Astrocyte (in vitro differentiated cells and primary cell): ENCODE measurements around the gene SLC38A3. TPM values are rescaled to one million over a fixed set of nuclear protein-coding genes. Genes with fewer than 3 reads are reported as not detected.

Source experiments
- DNase-seq: peaks from one replicate; pipeline ENCODE4 v3.0.0-alpha.2; 2010; ENCODE audit warnings: low read depth
- FAIRE-seq: peaks from 2 replicates; lab custom pipeline; 2011; peaks lifted over from hg19 to GRCh38; lab: Jason Lieb, UNC
- H2AFZ ChIP-seq: 2 replicates; pipeline ENCODE4 v1.6.0; 2012; ENCODE audit warnings: low read depth, low read length, inconsistent platforms
- H3K27ac ChIP-seq: 2 replicates; pipeline ENCODE4 v1.5.1; 2011; ENCODE audit warnings: low read depth, low read length, inconsistent platforms
- H3K27me3 ChIP-seq: 2 replicates; pipeline ENCODE4 v1.6.0; 2011; ENCODE audit warnings: low read length, inconsistent platforms; ENCODE audit not compliant: insufficient read depth
- H3K36me3 ChIP-seq: 2 replicates; pipeline ENCODE4 v1.5.1; 2011; ENCODE audit warnings: low read length, inconsistent platforms; ENCODE audit not compliant: insufficient read depth
- H3K4me1 ChIP-seq: 2 replicates; pipeline ENCODE4 v1.5.1; 2011; ENCODE audit warnings: low read length, inconsistent platforms; ENCODE audit not compliant: insufficient read depth
- H3K4me2 ChIP-seq: 2 replicates; pipeline ENCODE4 v1.6.0; 2012; ENCODE audit warnings: low read length, inconsistent platforms
- H3K4me3 ChIP-seq: 2 replicates; pipeline ENCODE4 v1.5.1; 2011; ENCODE audit warnings: low read depth, mild to moderate bottlenecking, low read length, inconsistent platforms; ENCODE audit not compliant: insufficient read depth
- H3K79me2 ChIP-seq: 2 replicates; pipeline ENCODE4 v1.6.0; 2012; ENCODE audit warnings: mild to moderate bottlenecking, low read length, inconsistent platforms; ENCODE audit not compliant: insufficient read depth
- H3K9ac ChIP-seq: 2 replicates; pipeline ENCODE4 v1.6.0; 2012; ENCODE audit warnings: mild to moderate bottlenecking, low read length, inconsistent platforms
- H3K9me3 ChIP-seq: 2 replicates; pipeline ENCODE4 v1.5.1; 2012; ENCODE audit warnings: low read depth, mild to moderate bottlenecking, low read length, inconsistent platforms; ENCODE audit not compliant: insufficient read depth
- H4K20me1 ChIP-seq: 2 replicates; pipeline ENCODE4 v1.6.0; 2012; ENCODE audit warnings: low read length, inconsistent platforms; ENCODE audit not compliant: insufficient read depth
- H3K27ac Mint-ChIP-seq: one replicate; pipeline ENCODE4 v1.8.0; 2021; ENCODE audit warnings: mild to moderate bottlenecking, mixed read lengths; ENCODE audit not compliant: unreplicated experiment
- H3K27me3 Mint-ChIP-seq: one replicate; pipeline ENCODE4 v1.8.0; 2021; ENCODE audit warnings: low read depth, mixed read lengths; ENCODE audit not compliant: unreplicated experiment
- H3K36me3 Mint-ChIP-seq: one replicate; pipeline ENCODE4 v1.8.0; 2021; ENCODE audit warnings: low read depth, mixed read lengths; ENCODE audit not compliant: unreplicated experiment
- H3K4me1 Mint-ChIP-seq: one replicate; pipeline ENCODE4 v1.8.0; 2021; ENCODE audit warnings: low read depth, mixed read lengths; ENCODE audit not compliant: unreplicated experiment
- H3K4me3 Mint-ChIP-seq: one replicate; pipeline ENCODE4 v1.8.0; 2021; ENCODE audit warnings: mild to moderate bottlenecking, moderate library complexity, mixed read lengths; ENCODE audit not compliant: unreplicated experiment
- H3K9me3 Mint-ChIP-seq: one replicate; pipeline ENCODE4 v1.8.0; 2021; ENCODE audit warnings: mild to moderate bottlenecking, mixed read lengths; ENCODE audit not compliant: unreplicated experiment
- EZH2 ChIP-seq: IDR thresholded peaks from 2 replicates; pipeline ENCODE4 v1.6.1; 2012; ENCODE audit warnings: mild to moderate bottlenecking, low read length, inconsistent platforms; ENCODE audit not compliant: insufficient read depth
- total RNA-seq: library from RNA; stranded (reverse); gene quantifications from 2 replicates; pipeline ENCODE4 v1.2.1, GENCODE V29; 2021
- TF ChIP-seq, protein P1 (sequence below): IDR thresholded peaks from 2 replicates; pipeline ENCODE4 v1.5.1; 2011; ENCODE audit warnings: low read depth, mild to moderate bottlenecking, inconsistent platforms, low read length, moderate library complexity; ENCODE audit not compliant: insufficient read depth

Gene SLC38A3
- total RNA-seq, 1 donor from 2014 or later, result 0.68 TPM

DNA sequence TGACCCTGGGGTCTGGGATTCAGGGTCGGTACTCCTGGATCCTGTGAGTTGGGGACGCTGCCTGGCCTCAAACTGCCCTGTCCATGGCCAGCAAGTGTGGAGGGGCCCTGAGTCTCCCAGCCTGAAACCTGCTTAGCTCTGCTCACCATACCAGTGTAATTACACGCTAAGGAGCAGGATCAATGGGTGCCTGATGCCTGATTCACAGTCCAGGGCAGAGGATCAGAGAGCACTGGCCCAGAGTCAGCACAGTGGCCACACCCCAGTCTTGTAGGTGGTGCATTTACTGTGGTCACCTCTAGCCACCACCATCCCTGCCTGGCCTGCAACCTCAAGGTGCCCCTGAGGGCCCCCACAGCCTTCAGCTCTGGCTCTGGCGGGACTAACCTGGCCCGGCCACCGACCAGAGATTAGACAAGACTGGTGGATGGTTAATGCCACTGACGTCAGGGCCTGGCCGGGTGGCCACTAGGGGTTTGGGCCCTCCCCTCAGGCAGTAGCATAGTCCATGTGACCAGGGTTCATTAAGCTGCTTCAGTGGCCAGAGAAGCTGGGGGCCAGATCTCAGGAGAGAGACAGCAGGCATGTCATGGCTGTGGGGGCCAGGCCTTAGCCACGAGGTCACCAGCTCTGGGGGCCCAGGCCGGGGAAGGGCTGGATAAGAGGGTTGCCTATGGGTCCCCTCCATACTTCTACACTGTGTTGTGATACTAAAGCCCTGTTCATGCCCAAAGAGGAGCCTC, 3.3 kb upstream of the SLC38A3 start:
- Mint-ChIP-seq H3K36me3 (no peaks in the 10 kb centered on the region), H3K4me1 (peaks cover 10% of the 10 kb centered on the region), H3K27me3 (peaks cover 39% of the 10 kb centered on the region), H3K4me3 (no peak overlapping the region), H3K27ac (no peak overlapping the region), H3K9me3 (peaks cover 3% of the 10 kb centered on the region)
- no peak overlapping the region for H3K4me3 ChIP-seq
- no peaks in the 10 kb centered on the region for H3K36me3 ChIP-seq
- no peak for DNase-seq
- no peak overlapping the region for H3K4me2 ChIP-seq
- no peaks in the 10 kb centered on the region for H3K4me1 ChIP-seq
- no peak overlapping the region for H3K27ac ChIP-seq
- no peaks in the 10 kb centered on the region for H4K20me1 ChIP-seq
- no peaks in the 10 kb centered on the region for H3K9me3 ChIP-seq
- H3K79me2 ChIP-seq, result no peaks in the 10 kb centered on the region
- H3K9ac ChIP-seq, result no peak overlapping the region
- FAIRE-seq, result no peak
- TF ChIP-seq EZH2, result no peak
- TF ChIP-seq, protein P1, sequence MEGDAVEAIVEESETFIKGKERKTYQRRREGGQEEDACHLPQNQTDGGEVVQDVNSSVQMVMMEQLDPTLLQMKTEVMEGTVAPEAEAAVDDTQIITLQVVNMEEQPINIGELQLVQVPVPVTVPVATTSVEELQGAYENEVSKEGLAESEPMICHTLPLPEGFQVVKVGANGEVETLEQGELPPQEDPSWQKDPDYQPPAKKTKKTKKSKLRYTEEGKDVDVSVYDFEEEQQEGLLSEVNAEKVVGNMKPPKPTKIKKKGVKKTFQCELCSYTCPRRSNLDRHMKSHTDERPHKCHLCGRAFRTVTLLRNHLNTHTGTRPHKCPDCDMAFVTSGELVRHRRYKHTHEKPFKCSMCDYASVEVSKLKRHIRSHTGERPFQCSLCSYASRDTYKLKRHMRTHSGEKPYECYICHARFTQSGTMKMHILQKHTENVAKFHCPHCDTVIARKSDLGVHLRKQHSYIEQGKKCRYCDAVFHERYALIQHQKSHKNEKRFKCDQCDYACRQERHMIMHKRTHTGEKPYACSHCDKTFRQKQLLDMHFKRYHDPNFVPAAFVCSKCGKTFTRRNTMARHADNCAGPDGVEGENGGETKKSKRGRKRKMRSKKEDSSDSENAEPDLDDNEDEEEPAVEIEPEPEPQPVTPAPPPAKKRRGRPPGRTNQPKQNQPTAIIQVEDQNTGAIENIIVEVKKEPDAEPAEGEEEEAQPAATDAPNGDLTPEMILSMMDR, result no peak
- peaks cover 24% of the 10 kb centered on the region for H3K27me3 ChIP-seq
- no peak overlapping the region for H2AFZ ChIP-seq

DNA sequence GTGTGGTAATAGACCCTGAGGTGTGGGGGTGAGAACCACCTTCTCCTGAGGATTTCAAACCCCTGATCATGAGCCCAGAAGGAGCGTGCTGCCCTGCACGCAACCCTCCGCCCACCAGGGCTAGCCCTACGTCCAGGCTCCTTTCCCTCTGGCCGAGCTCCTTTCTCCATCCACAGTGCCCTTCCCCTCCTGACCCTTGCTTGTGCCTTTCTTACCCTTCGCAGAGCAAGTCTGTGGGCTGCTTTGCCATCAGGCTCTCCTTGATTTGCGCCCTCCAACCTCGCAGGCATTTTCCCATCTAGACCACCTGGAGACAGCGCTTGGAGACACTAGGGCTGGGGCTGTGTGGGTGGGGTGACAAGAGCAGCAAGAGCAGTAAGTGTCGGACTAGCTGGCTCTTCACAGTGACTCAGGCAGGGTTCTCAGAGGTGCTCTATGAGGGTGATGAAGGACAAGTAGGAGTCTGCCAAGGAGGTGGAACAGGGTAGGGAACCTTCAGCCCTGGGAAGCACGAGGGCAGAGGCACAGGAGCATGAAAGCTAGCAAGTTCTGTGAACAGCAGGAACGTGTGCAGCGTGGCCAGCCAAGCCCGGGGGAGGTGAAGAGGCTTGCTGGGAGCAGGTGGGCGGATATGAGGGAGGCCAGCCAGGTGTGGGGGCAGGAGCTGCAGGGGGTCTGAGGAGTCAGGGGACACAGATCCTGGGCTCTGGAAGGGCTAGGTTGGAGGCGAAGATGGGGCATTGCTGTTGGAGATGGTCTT, 2.5 kb upstream of the SLC38A3 start:
- no peak overlapping the region for H3K9ac ChIP-seq
- peaks cover 25% of the 10 kb centered on the region for H3K27me3 ChIP-seq
- H2AFZ ChIP-seq, result no peak overlapping the region
- peaks cover 10% of the 10 kb centered on the region for H3K4me1 Mint-ChIP-seq
- H3K79me2 ChIP-seq, result no peaks in the 10 kb centered on the region
- no peak overlapping the region for H3K27ac ChIP-seq
- no peaks in the 10 kb centered on the region for H3K4me1 ChIP-seq
- FAIRE-seq, result no peak
- peaks cover 39% of the 10 kb centered on the region for H3K27me3 Mint-ChIP-seq
- no peak for DNase-seq
- H3K4me2 ChIP-seq, result no peak overlapping the region
- H3K4me3 Mint-ChIP-seq, result no peak overlapping the region
- no peak for TF ChIP-seq EZH2
- TF ChIP-seq, protein P1, result no peak
- H3K36me3 ChIP-seq, result no peaks in the 10 kb centered on the region
- H3K27ac Mint-ChIP-seq, result peak overlapping the region; percentile 15
- H3K9me3 Mint-ChIP-seq, result peaks cover 3% of the 10 kb centered on the region
- H3K4me3 ChIP-seq, result no peak overlapping the region
- no peaks in the 10 kb centered on the region for H3K9me3 ChIP-seq
- H3K36me3 Mint-ChIP-seq, result no peaks in the 10 kb centered on the region
- H4K20me1 ChIP-seq, result no peaks in the 10 kb centered on the region
